IMR-90 (cell line): ENCODE results near the gene AKIP1. TPM values are rescaled to one million over a fixed set of nuclear protein-coding genes. Genes with fewer than 3 reads are reported as not detected.

Source experiments
- ATAC-seq: fragments of 200-7000 bp; cut with Tn5 transposase; 2 replicates; pipeline ENCODE4 v1.9.1; 2020; ENCODE audit warnings: low read depth, mild to moderate bottlenecking, moderate library complexity
- BruUV-seq: library from RNA; stranded (reverse); fragments of 400-500 nt; replicated peaks from 2 replicates; lab custom pipeline; 2021; lab: Mats Ljungman, UMichigan
- CTCF ChIA-PET: fragments of 300-600 bp; formaldehyde crosslinking; extraction: SDS; loops from one replicate; lab custom pipeline; 2021; ENCODE audit warnings: antibody characterized with exemption; lab: Yijun Ruan, JAX
- POLR2A ChIA-PET: fragments of 300-600 bp; sonication (Branson Sonifier 250); formaldehyde crosslinking; loops from one replicate; lab custom pipeline; 2022; ENCODE audit warnings: antibody characterized with exemption; ENCODE audit not compliant: unreplicated experiment; lab: Charles Lee
- DNase-seq: peaks from one replicate; pipeline ENCODE4 v3.0.0; 2013
- H2AFZ ChIP-seq: replicated peaks from 2 replicates; pipeline ENCODE3; 2013; ENCODE audit warnings: low read length, mild to moderate bottlenecking; ENCODE audit not compliant: poor library complexity
- H2AK5ac ChIP-seq: 2 replicates; pipeline ENCODE4 v1.6.1; 2013; ENCODE audit warnings: low read depth, low read length, inconsistent platforms
- H2AK9ac ChIP-seq: replicated peaks from 2 replicates; pipeline ENCODE3; 2013; ENCODE audit warnings: mild to moderate bottlenecking, low read depth, low read length, moderate library complexity; ENCODE audit not compliant: poor library complexity
- H2BK120ac ChIP-seq: 2 replicates; pipeline ENCODE4 v1.6.1; 2013; ENCODE audit warnings: low read depth, low read length, inconsistent platforms
- H2BK15ac ChIP-seq: 3 replicates; pipeline ENCODE4 v1.6.1; 2013; ENCODE audit warnings: low read depth, low read length, inconsistent platforms
- H2BK20ac ChIP-seq: 2 replicates; pipeline ENCODE4 v1.6.1; 2013; ENCODE audit warnings: low read depth, mild to moderate bottlenecking, inconsistent platforms, low read length, moderate library complexity
- H2BK5ac ChIP-seq: 2 replicates; pipeline ENCODE4 v1.6.1; 2013; ENCODE audit warnings: mild to moderate bottlenecking, low read depth, low read length, inconsistent platforms; ENCODE audit not compliant: poor library complexity, severe bottlenecking
- H3K14ac ChIP-seq: replicated peaks from 2 replicates; pipeline ENCODE4 v1.6.1; 2013; ENCODE audit warnings: low read depth, low read length, inconsistent platforms
- H3K18ac ChIP-seq: 2 replicates; pipeline ENCODE4 v1.6.1; 2013; ENCODE audit warnings: low read depth, low read length, control low read depth
- H3K23ac ChIP-seq: 2 replicates; pipeline ENCODE4 v1.6.1; 2013; ENCODE audit warnings: low read depth, low read length, inconsistent platforms
- H3K27ac ChIP-seq: 2 replicates; pipeline ENCODE4 v1.5.1; 2013; ENCODE audit warnings: mild to moderate bottlenecking, control low read depth, low read length; ENCODE audit not compliant: insufficient read depth
- H3K27me3 ChIP-seq: 2 replicates; pipeline ENCODE4 v1.6.1; 2013; ENCODE audit warnings: low read length; ENCODE audit not compliant: control insufficient read depth, insufficient read depth
- H3K36me3 ChIP-seq: 2 replicates; pipeline ENCODE4 v1.6.1; 2013; ENCODE audit warnings: low read length, mixed read lengths; ENCODE audit not compliant: control insufficient read depth, insufficient read depth
- H3K4ac ChIP-seq: 2 replicates; pipeline ENCODE4 v1.6.1; 2013; ENCODE audit warnings: low read depth, low read length, inconsistent platforms
- H3K4me1 ChIP-seq: 2 replicates; pipeline ENCODE4 v1.6.1; 2013; ENCODE audit warnings: low read length, mixed read lengths; ENCODE audit not compliant: control insufficient read depth, insufficient read depth
- H3K4me2 ChIP-seq: 2 replicates; pipeline ENCODE4 v1.6.1; 2013; ENCODE audit warnings: low read depth, mild to moderate bottlenecking, control low read depth, low read length, moderate library complexity
- H3K4me3 ChIP-seq: 2 replicates; pipeline ENCODE4 v1.5.1; 2013; ENCODE audit warnings: low read depth, mild to moderate bottlenecking, control low read depth, low read length, moderate library complexity; ENCODE audit not compliant: insufficient read depth
- H3K56ac ChIP-seq: 2 replicates; pipeline ENCODE4 v1.6.1; 2013; ENCODE audit warnings: low read length, inconsistent platforms; ENCODE audit not compliant: insufficient read depth; ENCODE audit errors: extremely low read depth
- H3K79me1 ChIP-seq, 2 experiments: 2 replicates each; pipeline ENCODE4 v1.6.1; 2013; ENCODE audit warnings: low read length in 2 of 2, inconsistent platforms in 1 of 2, low read depth in 1 of 2
- H3K9ac ChIP-seq: 2 replicates; pipeline ENCODE4 v1.6.1; 2013; ENCODE audit warnings: low read depth, low read length, control low read depth
- H3K9me1 ChIP-seq: 2 replicates; pipeline ENCODE4 v1.6.1; 2013; ENCODE audit warnings: low read length, inconsistent platforms; ENCODE audit not compliant: insufficient read depth
- H3K9me3 ChIP-seq: 2 replicates; pipeline ENCODE4 v1.6.1; 2013; ENCODE audit warnings: low read length; ENCODE audit not compliant: control insufficient read depth, insufficient read depth
- H4K20me1 ChIP-seq: 2 replicates; pipeline ENCODE4 v1.6.1; 2013; ENCODE audit warnings: low read length, inconsistent platforms; ENCODE audit not compliant: insufficient read depth
- H4K5ac ChIP-seq: 2 replicates; pipeline ENCODE4 v1.6.1; 2013; ENCODE audit warnings: mild to moderate bottlenecking, low read depth, low read length, control low read depth
- H4K8ac ChIP-seq, 2 experiments: 2 replicates each; pipeline ENCODE4 v1.6.1; 2013; ENCODE audit warnings: low read depth in 2 of 2, low read length in 2 of 2, control low read depth in 1 of 2, inconsistent platforms in 1 of 2
- H4K91ac ChIP-seq: 2 replicates; pipeline ENCODE4 v1.6.1; 2013; ENCODE audit warnings: low read depth, low read length, inconsistent platforms; ENCODE audit not compliant: insufficient read depth
- BHLHE40 ChIP-seq: fragments of 150-350 bp; IDR thresholded peaks from 2 replicates; pipeline ENCODE4 v1.6.1; 2016; ENCODE audit warnings: mild to moderate bottlenecking, low read depth, low read length
- CEBPB ChIP-seq: IDR thresholded peaks from 2 replicates; pipeline ENCODE4 v1.6.1; 2012; ENCODE audit warnings: low read depth, low read length, improper control_type of control experiment
- CHD1 ChIP-seq: IDR thresholded peaks from 2 replicates; pipeline ENCODE4 v1.6.1; 2012; ENCODE audit warnings: low read depth, low read length, improper control_type of control experiment
- FOS ChIP-seq: fragments of 150-350 bp; IDR thresholded peaks from 2 replicates; pipeline ENCODE4 v1.6.1; 2016; ENCODE audit warnings: low read depth, low read length
- MAFK ChIP-seq: IDR thresholded peaks from 2 replicates; pipeline ENCODE4 v1.6.1; 2012; ENCODE audit warnings: low read depth, low read length, improper control_type of control experiment
- MAZ ChIP-seq: IDR thresholded peaks from 2 replicates; pipeline ENCODE4 v1.6.1; 2012; ENCODE audit warnings: low read depth, mild to moderate bottlenecking, low read length, improper control_type of control experiment, moderate library complexity, borderline replicate concordance
- MXI1 ChIP-seq: IDR thresholded peaks from 2 replicates; pipeline ENCODE4 v1.6.1; 2012; ENCODE audit warnings: low read depth, mild to moderate bottlenecking, low read length, moderate library complexity, borderline replicate concordance
- NFE2L2 ChIP-seq: fragments of 150-350 bp; IDR thresholded peaks from 2 replicates; pipeline ENCODE4 v1.6.1; 2016; ENCODE audit warnings: low read depth, mild to moderate bottlenecking, low read length
- POLR2A ChIP-seq: IDR thresholded peaks from 2 replicates; pipeline ENCODE4 v1.6.1; 2012; ENCODE audit warnings: mild to moderate bottlenecking, low read depth, low read length
- RAD21 ChIP-seq: IDR thresholded peaks from 2 replicates; pipeline ENCODE4 v1.6.1; 2012; ENCODE audit warnings: low read length, improper control_type of control experiment
- RCOR1 ChIP-seq: IDR thresholded peaks from 2 replicates; pipeline ENCODE4 v1.6.1; 2012; ENCODE audit warnings: mild to moderate bottlenecking, low read length, improper control_type of control experiment; ENCODE audit not compliant: insufficient replicate concordance
- RFX5 ChIP-seq: IDR thresholded peaks from 2 replicates; pipeline ENCODE4 v1.8.0; 2012; ENCODE audit warnings: low read depth, mild to moderate bottlenecking, low read length, moderate library complexity
- SMC3 ChIP-seq: fragments of 150-350 bp; IDR thresholded peaks from 2 replicates; pipeline ENCODE4 v1.6.1; 2016; ENCODE audit warnings: low read depth, mild to moderate bottlenecking, antibody characterized with exemption, low read length, moderate library complexity
- WGBS, 2 experiments: methylation state at CpG; one replicate each; pipeline versions ENCODE4 v1.1.5 to v1.1.7; 2013; ENCODE audit warnings: missing lambda C conversion rate in 2 of 2; ENCODE audit not compliant: insufficient read length in 1 of 2; ENCODE audit errors: extremely low coverage in 2 of 2; 5-methylcytosine and 5-hydroxymethylcytosine counted together
- dilution Hi-C: fragments of 300-500 bp; cut with HindIII; formaldehyde crosslinking; loops from one replicate; pipeline ENCODE4 v1.14.3; 2018; ENCODE audit warnings: low sequenced_read_pairs; ENCODE audit not compliant: unreplicated experiment
- in situ Hi-C: fragments of 300-500 bp; cut with MboI; formaldehyde crosslinking; loops from 3 replicates; pipeline ENCODE4 v1.14.3; 2019; ENCODE audit warnings: low sequenced_read_pairs, inconsistent platforms, mixed read lengths
- intact Hi-C: fragments of 100-400 bp; cut with micrococcal nuclease; formaldehyde crosslinking; loops from 2 replicates; pipeline ENCODE4 v1.10.0; 2022
- polyA plus RNA-seq, 3 experiments: library from polyadenylated mRNA; depleted of rRNA; stranded (reverse); fragments of >200 nt; gene quantifications; 2 replicates each; pipeline ENCODE4 v1.2.3, GENCODE V29; 2012; ENCODE audit warnings: low replicate concordance in 1 of 3
- total RNA-seq: library from RNA; depleted of rRNA; stranded (reverse); fragments of >200 nt; gene quantifications from 2 replicates; pipeline ENCODE4 v1.2.3, GENCODE V29; 2012
- TF ChIP-seq, protein P1 (sequence below): fragments of 150-350 bp; IDR thresholded peaks from 2 replicates; pipeline ENCODE4 v1.6.1; 2017; ENCODE audit warnings: mild to moderate bottlenecking, antibody characterized with exemption, low read length, low read depth
- TF ChIP-seq, protein P2 (sequence below): fragments of 150-350 bp; IDR thresholded peaks from 2 replicates; pipeline ENCODE4 v1.6.1; 2016; ENCODE audit warnings: low read depth, mild to moderate bottlenecking, low read length, moderate library complexity, borderline replicate concordance
- TF ChIP-seq, protein P3 (sequence below): conservative IDR thresholded peaks from 2 replicates; pipeline ENCODE4 v1.5.1; 2012; ENCODE audit warnings: mild to moderate bottlenecking, low read depth, low read length, improper control_type of control experiment

AKIP1 gene
- total and polyA plus RNA-seq, 2 of the 4 experiments (the other 2 are of a cell fraction): 33.9 to 36.0 TPM

DNA sequence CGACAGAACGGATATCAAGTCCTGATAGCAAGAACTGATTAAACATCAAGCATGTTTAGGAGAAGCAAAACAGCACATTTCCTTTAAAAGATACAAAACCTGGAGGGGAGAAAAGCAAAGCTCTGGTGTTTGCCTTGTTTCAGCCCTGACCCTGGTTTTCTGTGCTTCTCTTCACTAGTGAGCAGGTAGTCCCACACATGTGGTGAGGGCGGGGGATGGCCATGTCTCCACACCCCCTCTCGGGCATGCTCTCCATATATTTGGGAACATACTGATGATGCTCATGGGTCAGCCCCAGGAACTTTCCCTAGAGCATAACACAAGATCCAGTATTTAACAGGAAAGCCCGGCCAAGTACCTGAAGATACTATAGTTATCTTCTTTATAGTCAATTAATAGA, 11.7 kb downstream of the AKIP1 start:
- Histone ChIP-seq H3K9me1 (peaks cover 9% of the 10 kb centered on the region; the same call in 1 of the 2 replicates), H3K9ac (no peak overlapping the region), H3K36me3 (peaks cover 33% of the 10 kb centered on the region), H3K4ac (no peak overlapping the region), H3K4me3 (no peak overlapping the region), H3K9me3 (no peaks in the 10 kb centered on the region), H3K18ac (no peak overlapping the region), H2AFZ (no peak overlapping the region), H4K8ac (no peak overlapping the region), H2BK120ac (no peak overlapping the region), H2BK5ac (no peak overlapping the region), H3K14ac (no peak overlapping the region), H3K23ac (no peak overlapping the region), H3K27ac (no peak overlapping the region), H4K5ac (no peak overlapping the region), H3K4me2 (no peak overlapping the region), H2BK15ac (no peak overlapping the region), H4K91ac (no peak overlapping the region), H3K4me1 (peaks cover 11% of the 10 kb centered on the region), H2AK9ac (no peak overlapping the region), H4K20me1 (no peaks in the 10 kb centered on the region), H2AK5ac (no peak overlapping the region), H2BK20ac (no peak overlapping the region), H3K79me1 (peaks cover 11 to 18% of the 10 kb centered on the region in 2 experiments; a peak in 3 of 4 replicates), H3K56ac (no peak overlapping the region), H3K27me3 (no peaks in the 10 kb centered on the region)
- DNase-seq: no peak
- dilution Hi-C loops (no loop called here), in situ Hi-C loops (no loop called here), intact Hi-C loops (no loop called here)
- ATAC-seq: no peak
- no peak for TF ChIP-seq CEBPB
- TF ChIP-seq RCOR1: no peak
- TF ChIP-seq, protein P1, sequence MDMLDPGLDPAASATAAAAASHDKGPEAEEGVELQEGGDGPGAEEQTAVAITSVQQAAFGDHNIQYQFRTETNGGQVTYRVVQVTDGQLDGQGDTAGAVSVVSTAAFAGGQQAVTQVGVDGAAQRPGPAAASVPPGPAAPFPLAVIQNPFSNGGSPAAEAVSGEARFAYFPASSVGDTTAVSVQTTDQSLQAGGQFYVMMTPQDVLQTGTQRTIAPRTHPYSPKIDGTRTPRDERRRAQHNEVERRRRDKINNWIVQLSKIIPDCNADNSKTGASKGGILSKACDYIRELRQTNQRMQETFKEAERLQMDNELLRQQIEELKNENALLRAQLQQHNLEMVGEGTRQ: no peak
- TF ChIP-seq, protein P2, sequence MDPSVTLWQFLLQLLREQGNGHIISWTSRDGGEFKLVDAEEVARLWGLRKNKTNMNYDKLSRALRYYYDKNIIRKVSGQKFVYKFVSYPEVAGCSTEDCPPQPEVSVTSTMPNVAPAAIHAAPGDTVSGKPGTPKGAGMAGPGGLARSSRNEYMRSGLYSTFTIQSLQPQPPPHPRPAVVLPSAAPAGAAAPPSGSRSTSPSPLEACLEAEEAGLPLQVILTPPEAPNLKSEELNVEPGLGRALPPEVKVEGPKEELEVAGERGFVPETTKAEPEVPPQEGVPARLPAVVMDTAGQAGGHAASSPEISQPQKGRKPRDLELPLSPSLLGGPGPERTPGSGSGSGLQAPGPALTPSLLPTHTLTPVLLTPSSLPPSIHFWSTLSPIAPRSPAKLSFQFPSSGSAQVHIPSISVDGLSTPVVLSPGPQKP: no peak
- no peak for TF ChIP-seq POLR2A
- TF ChIP-seq BHLHE40: no peak
- no peak for TF ChIP-seq RAD21
- no peak for TF ChIP-seq FOS
- no peak for TF ChIP-seq MXI1
- no peak for TF ChIP-seq MAZ
- no peak for TF ChIP-seq CHD1
- TF ChIP-seq RFX5: no peak
- no peak for TF ChIP-seq NFE2L2
- no peak for TF ChIP-seq MAFK
- no peak for TF ChIP-seq SMC3
- TF ChIP-seq, protein P3, sequence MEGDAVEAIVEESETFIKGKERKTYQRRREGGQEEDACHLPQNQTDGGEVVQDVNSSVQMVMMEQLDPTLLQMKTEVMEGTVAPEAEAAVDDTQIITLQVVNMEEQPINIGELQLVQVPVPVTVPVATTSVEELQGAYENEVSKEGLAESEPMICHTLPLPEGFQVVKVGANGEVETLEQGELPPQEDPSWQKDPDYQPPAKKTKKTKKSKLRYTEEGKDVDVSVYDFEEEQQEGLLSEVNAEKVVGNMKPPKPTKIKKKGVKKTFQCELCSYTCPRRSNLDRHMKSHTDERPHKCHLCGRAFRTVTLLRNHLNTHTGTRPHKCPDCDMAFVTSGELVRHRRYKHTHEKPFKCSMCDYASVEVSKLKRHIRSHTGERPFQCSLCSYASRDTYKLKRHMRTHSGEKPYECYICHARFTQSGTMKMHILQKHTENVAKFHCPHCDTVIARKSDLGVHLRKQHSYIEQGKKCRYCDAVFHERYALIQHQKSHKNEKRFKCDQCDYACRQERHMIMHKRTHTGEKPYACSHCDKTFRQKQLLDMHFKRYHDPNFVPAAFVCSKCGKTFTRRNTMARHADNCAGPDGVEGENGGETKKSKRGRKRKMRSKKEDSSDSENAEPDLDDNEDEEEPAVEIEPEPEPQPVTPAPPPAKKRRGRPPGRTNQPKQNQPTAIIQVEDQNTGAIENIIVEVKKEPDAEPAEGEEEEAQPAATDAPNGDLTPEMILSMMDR: no peak
- CTCF ChIA-PET: interaction anchor here (0.6 kb wide), 1 partner anchor 124 kb away, joined by 4 read pairs; no protein-coding TSS in a partner anchor
- no CpG with 5 or more reads among the region's 5 CpGs for WGBS, 2 experiments
- POLR2A ChIA-PET: no interaction called here
- no TSS peak for BruUV-seq
